Glomerular endothelial cell (primary cell): ENCODE results near the gene SAXO1. TPM values are rescaled to one million over a fixed set of nuclear protein-coding genes. Genes with fewer than 3 reads are reported as not detected.

ENCODE experiments used
- DNase-seq: peaks from one replicate; pipeline ENCODE4 v3.0.0-alpha.2; 2011; ENCODE audit warnings: low read depth, low spot score; ENCODE audit errors: extremely low read depth
- total RNA-seq: library from RNA; depleted of rRNA; stranded (reverse); fragments of >200 nt; gene quantifications from 2 replicates; pipeline ENCODE4 v1.2.3, GENCODE V29; 2015

SAXO1 gene
- total RNA-seq, 1 donor from 2014 or later = not detected

DNA sequence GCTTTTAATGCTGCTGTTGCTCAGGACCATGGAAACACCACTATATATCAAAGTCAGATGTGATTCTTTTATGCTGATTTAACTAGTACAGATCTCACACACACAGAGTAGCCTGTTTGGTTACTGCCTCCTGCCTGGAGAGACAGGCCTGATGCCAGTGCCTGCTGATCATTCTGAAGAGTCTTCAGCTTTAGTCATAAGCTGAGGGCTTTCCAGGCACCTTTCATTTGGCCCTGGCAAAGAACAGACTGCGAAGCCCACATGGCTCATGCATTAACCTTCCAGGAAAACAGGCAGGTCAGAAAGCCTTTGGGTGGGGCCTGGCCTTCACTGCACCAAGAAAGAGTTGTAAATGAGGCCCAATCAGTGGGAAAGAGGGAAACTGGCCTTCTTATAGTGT is 144.7 kb downstream of the SAXO1 start:
- DNase-seq = no peak

DNA sequence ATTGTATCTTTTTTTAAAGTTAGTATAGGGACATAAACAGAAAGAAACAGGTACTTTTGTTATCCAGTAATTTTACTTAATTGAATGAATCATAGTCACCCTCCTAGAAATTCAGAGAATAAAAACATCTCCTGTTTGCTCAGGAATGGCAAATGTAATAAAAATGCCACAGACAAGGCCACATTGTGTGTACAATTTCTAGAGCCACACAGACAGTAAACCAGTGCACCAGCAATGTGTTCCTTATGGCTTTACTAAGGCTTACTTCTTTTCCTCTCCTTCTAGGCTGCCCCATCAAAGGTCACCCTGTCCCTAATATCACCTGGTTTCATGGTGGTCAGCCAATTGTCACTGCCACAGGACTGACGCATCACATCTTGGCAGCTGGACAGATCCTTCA is 145.5 kb downstream of the SAXO1 start:
- DNase-seq = no peak

DNA sequence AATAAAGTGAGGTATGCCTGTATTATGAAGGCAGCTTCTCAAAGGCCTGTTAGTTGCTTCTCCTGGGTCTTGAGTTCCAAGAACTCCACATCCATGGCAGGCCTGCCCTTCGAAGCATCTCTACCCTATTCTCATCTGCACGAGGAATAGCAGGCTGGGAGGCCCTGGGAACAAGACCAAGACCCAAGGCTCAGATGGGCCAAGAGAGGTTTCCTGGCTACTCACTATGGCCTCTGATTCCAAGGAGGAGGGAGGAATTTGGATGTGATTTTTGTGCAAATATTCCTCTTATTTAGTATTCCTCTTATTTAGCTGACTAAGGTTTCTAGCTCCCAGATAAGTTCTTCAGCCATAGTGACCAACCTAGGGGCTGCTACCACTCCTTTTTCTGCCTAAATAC is 151.3 kb downstream of the SAXO1 start:
- no peak for DNase-seq

DNA sequence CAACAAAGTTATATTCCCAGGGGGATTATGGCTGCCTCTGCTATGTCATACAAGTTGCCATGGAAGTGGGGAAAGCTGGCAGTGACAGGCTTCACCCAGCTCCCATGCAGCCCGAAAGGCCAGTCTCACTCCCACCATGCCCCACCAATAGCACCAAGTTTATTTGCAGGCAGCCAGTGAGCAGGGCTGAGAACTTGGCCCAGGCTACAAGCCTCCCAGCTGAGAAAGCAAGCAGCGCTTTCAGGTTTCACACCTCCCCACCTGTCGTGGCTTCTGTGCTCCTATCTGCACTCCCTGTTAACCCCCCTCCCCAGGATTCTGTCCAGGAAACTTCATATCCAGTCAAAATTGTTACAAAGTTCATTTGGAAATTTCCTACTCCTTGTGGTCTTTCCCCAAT is 155.0 kb downstream of the SAXO1 start:
- DNase-seq = no peak

Other genes starting within 250 kb of the SAXO1 start
- gene RRAGA, start 16.2 kb upstream of the SAXO1 start, total RNA-seq = 66.8 and 76.7 TPM in 2 replicates
- gene HAUS6, start 69.7 kb upstream of the SAXO1 start, total RNA-seq = 11.1 and 15.0 TPM in 2 replicates
- 61.4 and 106 TPM in 2 replicates for gene PLIN2, start 94.3 kb upstream of the SAXO1 start, total RNA-seq
- gene DENND4C, start 197.5 kb upstream of the SAXO1 start, total RNA-seq = 53.7 and 59.5 TPM in 2 replicates